GM03348 (cell line): ENCODE results near the gene PPP1R8.
A peak's percentile ranks its signal among the peaks of the same experiment; 100 is the strongest.

Source experiments
- DNase-seq: peaks from one replicate; pipeline ENCODE4 v3.0.0; 2012; ENCODE audit warnings: low spot score

PPP1R8 gene

DNA sequence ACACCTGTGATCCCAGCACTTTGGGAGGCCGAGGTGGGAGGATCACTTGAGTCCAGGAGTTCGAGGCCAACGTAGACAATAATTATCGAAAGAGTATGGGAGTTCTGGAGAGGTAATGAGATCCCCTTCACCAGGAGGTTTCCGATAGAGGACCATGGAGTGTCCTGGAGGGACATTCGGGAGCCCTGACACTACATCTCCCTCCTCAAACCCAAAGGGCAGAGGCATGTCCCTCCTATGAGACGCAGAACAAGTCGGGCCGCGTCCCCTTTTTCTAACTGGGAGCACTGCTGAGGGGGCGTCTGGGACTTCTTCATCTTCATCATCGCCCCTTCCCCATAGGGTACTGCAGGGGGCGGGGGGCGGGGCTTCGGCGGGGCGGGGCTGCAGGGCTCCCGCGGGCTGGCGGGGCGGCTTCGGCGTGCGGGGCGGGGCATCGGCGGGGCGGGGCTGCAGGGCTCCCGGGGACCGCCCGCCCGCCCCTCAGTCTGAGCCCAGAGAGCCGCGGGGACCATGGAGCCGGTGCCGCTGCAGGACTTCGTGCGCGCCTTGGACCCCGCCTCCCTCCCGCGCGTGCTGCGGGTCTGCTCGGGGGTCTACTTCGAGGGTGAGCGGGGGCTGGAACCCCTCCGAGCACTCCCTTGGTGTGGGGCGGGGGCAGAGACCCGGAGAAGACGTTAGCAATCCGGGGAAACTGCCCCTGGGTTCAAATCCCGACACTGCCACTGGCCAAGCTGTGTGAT lies 41.6 kb downstream of the PPP1R8 start, which contains the start of gene THEMIS2:
TSS of gene THEMIS2 (plus strand) at position 486 of the 743 bp plus-strand sequence. CDS start at position 514, 28 bp downstream.
- DNase-seq: peak; percentile 95

DNA sequence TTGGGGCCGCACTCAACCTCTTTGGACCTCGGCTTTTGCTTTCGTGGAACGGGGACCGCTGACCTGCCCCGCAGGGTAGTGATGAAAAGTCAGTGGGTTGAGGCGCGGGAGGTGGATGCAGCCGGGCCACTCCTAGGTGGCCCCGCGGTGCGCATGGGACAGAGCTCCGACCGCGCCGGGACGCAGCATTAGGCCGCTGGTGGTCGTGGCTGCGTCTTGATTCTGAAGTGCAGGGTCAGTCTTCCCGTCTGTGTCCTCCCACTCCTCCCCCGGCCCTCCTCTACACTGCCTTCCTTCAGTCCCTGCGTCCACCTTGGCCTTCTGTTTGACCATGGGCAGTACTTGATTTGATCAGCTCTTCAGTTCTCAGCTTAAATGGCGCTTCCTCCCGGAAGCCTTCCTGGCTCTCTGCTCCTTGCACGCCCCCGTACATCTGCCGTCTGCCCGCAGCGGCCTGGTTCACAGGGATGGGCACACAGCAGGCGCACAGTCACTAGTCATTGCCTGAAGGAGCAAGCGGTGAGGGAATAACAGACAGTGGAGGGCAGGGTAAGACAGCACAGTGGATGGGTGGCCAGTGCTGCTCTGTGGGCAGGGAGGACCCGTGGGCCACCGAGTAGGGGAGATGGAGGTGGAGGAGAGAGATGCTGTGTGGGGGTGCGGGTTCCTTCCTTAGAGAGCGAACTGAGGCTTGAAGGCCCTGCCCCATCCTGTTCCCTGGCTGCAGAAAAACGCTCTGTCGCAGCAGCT lies 42.4 kb downstream of the PPP1R8 start:
- DNase-seq: peak; percentile 29

DNA sequence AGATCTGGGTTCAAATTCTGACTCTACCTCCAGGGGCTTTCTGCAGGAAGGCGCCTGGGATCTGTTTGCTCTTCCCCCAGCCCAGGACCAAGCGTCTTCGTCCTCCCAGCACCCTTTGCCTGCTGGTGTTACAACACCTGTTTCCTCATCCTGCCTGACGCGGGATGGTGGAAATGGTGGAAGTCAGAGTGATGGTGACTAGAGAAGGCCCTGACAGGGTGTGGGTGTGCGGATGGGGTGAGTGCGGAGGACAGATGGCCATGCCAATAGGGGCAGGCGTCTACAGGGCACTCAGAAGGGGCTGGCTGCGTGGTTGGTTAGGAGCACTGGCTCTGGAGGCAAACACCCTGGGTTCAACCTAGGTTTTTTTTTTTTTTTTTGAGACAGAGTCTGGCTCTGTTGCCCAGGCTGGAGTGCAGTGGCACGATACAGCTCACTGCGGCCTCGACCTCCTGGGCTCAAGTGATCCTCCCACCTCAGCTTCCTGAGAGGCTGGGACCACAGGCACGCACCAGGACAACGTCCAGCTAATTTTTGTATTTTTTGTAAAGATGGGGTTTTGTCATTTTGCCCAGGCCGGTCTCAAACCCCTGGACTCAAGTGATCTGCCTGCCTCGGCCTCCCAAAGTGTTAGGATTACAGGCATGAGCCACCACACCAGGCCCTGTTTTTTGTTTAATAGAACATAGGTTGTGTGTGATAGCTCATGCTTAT lies 43.2 kb downstream of the PPP1R8 start:
- no peak for DNase-seq

DNA sequence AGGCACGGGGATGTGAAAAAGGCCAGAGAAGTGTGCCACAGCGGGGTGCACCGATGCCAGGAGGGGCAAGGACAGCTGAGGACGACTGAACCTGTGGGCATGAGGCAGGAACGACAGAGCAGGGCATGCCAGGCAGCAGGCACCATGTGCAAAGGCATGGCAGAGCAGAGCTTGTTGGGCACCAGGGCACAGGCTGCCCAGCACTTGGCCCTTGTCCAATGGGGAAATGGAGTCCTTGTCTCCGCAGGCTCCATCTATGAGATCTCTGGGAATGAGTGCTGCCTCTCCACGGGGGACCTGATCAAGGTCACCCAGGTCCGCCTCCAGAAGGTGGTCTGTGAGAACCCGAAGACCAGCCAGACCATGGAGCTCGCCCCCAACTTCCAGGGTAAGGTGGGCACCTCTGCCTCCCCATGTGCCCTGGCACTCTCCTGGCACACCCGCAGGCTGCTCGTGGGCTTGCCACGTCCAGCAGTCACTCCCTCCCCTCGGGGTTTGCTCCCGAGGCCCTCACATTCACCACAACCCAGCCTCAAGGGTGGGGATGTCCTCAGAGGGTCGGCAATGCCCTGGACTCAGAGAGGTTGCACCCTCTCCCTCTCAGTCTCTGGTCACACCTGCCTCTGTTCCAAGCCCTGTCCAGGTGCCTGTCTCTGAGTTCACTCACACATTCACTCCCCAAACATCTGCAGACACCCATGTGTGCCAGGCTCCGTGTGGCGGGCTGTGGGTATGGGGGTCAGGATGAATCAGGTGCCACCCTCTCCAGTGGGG lies 45.9 kb downstream of the PPP1R8 start:
- no peak for DNase-seq

GRCh38 chr1:27877115-27877416 lies 46.5 kb downstream of the PPP1R8 start:
- no peak for DNase-seq

GRCh38 chr1:27878039-27878438 lies 47.5 kb downstream of the PPP1R8 start:
- no peak for DNase-seq

DNA sequence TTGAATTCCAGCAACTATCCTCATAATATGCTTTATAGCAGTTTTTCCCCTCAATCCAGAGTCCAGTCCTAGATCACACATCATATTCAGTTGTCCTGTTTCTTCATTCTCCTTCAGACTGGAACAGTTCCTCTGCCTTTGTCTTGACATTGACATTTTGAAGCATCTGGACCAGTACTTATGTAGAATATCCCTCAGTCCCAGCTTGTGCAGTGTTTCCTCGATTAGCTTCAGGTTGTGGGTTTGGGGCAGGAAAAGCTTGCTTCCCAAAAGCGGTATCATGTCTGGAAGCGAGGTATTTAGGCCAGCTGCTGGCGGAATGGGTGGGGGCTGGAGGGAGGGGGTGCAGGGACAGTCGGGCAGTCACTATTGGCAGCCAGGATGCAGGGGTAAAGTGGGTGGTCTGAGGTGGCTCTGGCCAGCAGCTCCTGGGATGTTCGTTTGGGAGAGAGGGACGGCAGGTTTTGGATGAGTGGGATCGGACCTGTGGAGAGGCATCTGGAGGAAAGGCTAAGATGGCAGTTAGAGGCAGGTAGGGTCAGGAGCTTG lies 48.3 kb downstream of the PPP1R8 start:
- no peak for DNase-seq

- no peak for DNase-seq
These were observed 48.9 kb downstream of the PPP1R8 start for GRCh38 chr1:27879374-27880082.

DNA sequence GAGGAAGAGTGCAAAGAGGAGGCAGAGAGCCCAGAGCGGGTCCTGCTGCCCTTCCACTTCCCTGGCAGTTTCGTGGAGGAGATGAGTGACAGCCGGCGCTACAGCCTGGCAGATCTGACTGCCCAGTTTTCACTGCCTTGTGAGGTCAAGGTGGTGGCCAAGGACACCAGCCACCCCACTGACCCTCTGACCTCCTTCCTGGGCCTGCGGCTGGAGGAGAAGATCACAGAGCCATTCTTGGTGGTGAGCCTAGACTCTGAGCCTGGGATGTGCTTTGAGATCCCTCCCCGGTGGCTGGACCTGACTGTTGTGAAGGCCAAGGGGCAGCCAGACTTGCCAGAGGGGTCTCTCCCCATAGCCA lies 51.9 kb downstream of the PPP1R8 start:
- DNase-seq: no peak

GRCh38 chr1:27883536-27883935 lies 53.0 kb downstream of the PPP1R8 start:
- no peak for DNase-seq

DNA sequence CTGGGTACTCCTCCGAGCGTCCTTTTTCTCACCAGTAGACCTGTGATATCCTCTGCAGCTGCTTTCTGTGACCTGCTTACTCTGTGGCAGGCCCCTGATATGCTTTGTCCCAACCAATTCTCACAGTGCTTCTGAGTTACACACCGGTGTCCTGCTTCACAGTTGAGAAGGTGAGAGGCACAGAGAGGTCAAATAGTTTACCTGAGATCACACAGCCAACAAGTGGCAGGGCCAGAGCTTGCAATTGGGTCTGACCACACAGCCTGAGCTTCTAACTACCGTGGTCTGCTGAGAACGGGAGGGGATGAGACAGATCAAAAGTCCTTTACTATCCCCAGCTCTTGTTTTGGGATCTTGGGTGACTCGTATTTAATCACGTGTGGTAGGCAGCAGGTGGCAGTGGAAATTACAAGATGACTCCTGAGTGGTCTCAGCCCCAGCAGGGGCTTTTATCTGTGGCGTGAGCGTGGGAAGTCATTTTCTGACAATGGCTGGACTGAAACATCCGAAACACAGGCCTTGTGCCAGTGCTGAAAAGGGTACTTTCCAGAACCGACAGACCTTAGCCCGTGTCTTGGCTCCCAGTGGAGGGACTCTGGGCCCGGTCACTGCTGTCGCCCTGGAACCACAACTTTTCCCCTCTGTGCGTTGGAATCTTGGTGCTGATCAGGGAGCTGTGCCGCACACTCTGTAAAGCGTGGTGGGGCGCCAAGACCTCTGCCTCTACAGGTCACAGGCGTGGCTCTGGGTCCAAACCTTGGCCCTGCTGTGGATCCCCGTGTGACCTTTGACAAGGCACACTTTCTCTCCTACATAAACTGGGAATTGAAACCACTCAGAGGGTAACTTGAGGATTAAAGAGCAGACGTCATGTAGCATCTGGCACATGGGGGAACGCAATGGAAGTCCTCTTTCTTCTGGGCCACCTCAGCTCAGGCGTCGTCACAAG lies 53.7 kb downstream of the PPP1R8 start:
- DNase-seq: no peak

- DNase-seq: no peak
These were observed 54.5 kb downstream of the PPP1R8 start for GRCh38 chr1:27885114-27885528.

DNA sequence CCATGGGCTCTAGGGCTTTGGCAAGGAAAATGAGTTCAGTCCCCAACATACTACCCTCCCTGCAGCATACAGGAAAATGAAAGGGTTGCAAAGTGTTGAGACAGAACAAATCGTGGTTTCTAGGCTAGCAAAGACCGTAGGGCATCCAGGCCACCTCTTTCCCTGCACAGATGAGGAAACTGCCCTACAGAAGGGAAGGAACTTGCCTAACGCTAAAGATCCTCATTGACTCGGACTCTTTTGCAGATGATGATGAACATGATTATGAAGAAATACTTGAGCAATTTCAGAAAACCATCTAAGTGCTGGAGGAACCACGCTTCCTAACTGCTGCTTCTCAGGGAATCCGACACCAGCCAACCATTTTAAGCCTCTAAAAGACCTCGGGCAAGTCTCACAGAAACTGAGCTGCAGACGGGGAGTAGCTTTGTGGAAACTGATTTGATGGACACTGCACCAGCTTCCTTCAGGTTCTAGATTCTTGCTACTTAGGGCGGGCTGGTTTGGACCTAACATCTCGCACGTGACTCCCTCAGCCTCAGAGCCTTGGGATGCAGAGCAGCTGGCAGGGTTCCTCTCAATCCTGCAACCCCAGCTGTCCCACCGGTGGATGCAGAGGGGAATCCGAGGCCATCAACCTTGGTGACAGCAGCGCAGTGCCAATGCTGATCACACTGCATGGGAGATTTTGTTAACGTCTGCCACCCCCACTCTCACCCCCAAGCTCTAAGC lies 55.2 kb downstream of the PPP1R8 start:
- no peak for DNase-seq

- no peak for DNase-seq
These were observed 55.7 kb downstream of the PPP1R8 start for GRCh38 chr1:27886353-27886679.

GRCh38 chr1:27886744-27887143 lies 56.2 kb downstream of the PPP1R8 start:
- DNase-seq: no peak

GRCh38 chr1:27887215-27888021 lies 56.8 kb downstream of the PPP1R8 start:
- no peak for DNase-seq

DNA sequence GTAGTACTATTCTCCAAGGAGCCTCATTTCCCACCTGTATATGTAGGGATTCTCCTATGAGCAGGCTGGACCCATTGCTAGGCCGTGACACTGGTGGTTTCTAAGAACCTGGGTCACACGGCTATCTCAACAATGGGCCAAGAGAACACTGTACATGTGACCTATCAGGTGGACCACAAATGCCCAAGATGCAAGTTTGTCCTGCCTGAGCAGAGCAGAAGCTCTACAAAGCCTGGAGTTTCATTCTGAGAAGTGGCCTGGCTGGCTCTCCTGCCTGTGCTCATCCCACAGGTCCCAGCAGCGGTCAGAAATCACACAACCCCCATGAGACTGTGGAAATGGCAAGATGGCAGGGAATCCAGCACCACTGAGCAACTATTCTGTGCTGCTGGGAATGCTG lies 58.9 kb downstream of the PPP1R8 start:
- no peak for DNase-seq

GRCh38 chr1:27891196-27891889 lies 60.8 kb downstream of the PPP1R8 start:
- no peak for DNase-seq
